ENCODE data around the gene RSRC1. TPM values are rescaled to one million over a fixed set of nuclear protein-coding genes. Genes with fewer than 3 reads are reported as not detected.

The RSRC1 gene
- total RNA-seq, 1 experiment from 2014 or later, result 37.9 TPM

GRCh38 chr3:158312560-158313141, 202.8 kb downstream of the RSRC1 start:
- no peak overlapping the region for H2BK120ac ChIP-seq (ENCODE audit: low read depth, low read length, poor library complexity, severe bottlenecking)
- no peaks in the 10 kb centered on the region for H3K79me2 ChIP-seq (ENCODE audit: insufficient read depth, low read length)
- no peak overlapping the region for H3K56ac ChIP-seq (ENCODE audit: insufficient read length, low read depth, low read length)
- H3K27me3 ChIP-seq (ENCODE audit: insufficient read depth, low read length), result no peaks in the 10 kb centered on the region
- H3K27ac Mint-ChIP-seq, result no peak overlapping the region
- no peak overlapping the region for H3T11ph ChIP-seq (ENCODE audit: low read length)
- H3K27ac ChIP-seq (ENCODE audit: insufficient read length, low read depth, low read length), result no peak overlapping the region
- no peak overlapping the region for H4K91ac ChIP-seq (ENCODE audit: insufficient read length, low read depth, low read length)
- H3K9me3 ChIP-seq (ENCODE audit: control insufficient read depth, low read depth, low read length), result no peaks in the 10 kb centered on the region
- DNase-seq, result no peak
- no peak overlapping the region for H2BK12ac ChIP-seq (ENCODE audit: insufficient read length, low read depth, low read length)
- H2AFZ ChIP-seq (ENCODE audit: low read length), result no peak overlapping the region
- H3K23ac ChIP-seq (ENCODE audit: insufficient read length, low read depth, low read length), result no peak overlapping the region
- H2BK15ac ChIP-seq (ENCODE audit: low read depth, low read length), result no peak overlapping the region
- no peaks in the 10 kb centered on the region for H4K20me1 ChIP-seq (ENCODE audit: control insufficient read depth, insufficient read depth, insufficient read length)
- H3K4me3 Mint-ChIP-seq, result no peak overlapping the region
- H3K27me3 Mint-ChIP-seq (ENCODE audit: low read depth), result no peaks in the 10 kb centered on the region
- no peaks in the 10 kb centered on the region for H3K4me1 ChIP-seq (ENCODE audit: insufficient read depth, low read length)
- H3K79me1 ChIP-seq (ENCODE audit: insufficient read depth, low read depth, low read length, poor library complexity, severe bottlenecking), result no peaks in the 10 kb centered on the region
- no peak overlapping the region for H3K4ac ChIP-seq (ENCODE audit: low read depth, low read length)
- no peak overlapping the region for H3K9ac ChIP-seq (ENCODE audit: extremely low read depth, insufficient read length, low read length)
- no peak overlapping the region for H3K18ac ChIP-seq (ENCODE audit: insufficient read length, low read depth, low read length)
- no peaks in the 10 kb centered on the region for H3K4me1 Mint-ChIP-seq
- H3K36me3 Mint-ChIP-seq (ENCODE audit: insufficient read depth in 1 of 3, low read depth in 3 of 3), result no peaks in the 10 kb centered on the region
- H3K14ac ChIP-seq (ENCODE audit: insufficient read depth, low read length), result no peak overlapping the region
- no peak overlapping the region for H4K5ac ChIP-seq (ENCODE audit: insufficient read length, low read depth, low read length)
- no peak overlapping the region for H2AK5ac ChIP-seq (ENCODE audit: insufficient read length, low read length)
- no peak for TF ChIP-seq CTCF (conservative IDR thresholded peaks at IDR 0.05)
- no peaks in the 10 kb centered on the region for H3K23me2 ChIP-seq (ENCODE audit: insufficient read length, low read depth, low read length, poor library complexity, severe bottlenecking)
- no peaks in the 10 kb centered on the region for H3K9me3 Mint-ChIP-seq
- H2BK20ac ChIP-seq (ENCODE audit: low read depth, low read length, poor library complexity, severe bottlenecking), result no peak overlapping the region
- H4K8ac ChIP-seq (replicated peaks; ENCODE audit: insufficient read length, low read depth, low read length), result no peak overlapping the region
- H2BK5ac ChIP-seq (ENCODE audit: insufficient read length, low read length), result no peak overlapping the region
- no peak overlapping the region for H3K4me2 ChIP-seq (ENCODE audit: insufficient read depth, insufficient read length, low read length)
